ENCODE data around the gene INPP5D.

INPP5D gene

DNA sequence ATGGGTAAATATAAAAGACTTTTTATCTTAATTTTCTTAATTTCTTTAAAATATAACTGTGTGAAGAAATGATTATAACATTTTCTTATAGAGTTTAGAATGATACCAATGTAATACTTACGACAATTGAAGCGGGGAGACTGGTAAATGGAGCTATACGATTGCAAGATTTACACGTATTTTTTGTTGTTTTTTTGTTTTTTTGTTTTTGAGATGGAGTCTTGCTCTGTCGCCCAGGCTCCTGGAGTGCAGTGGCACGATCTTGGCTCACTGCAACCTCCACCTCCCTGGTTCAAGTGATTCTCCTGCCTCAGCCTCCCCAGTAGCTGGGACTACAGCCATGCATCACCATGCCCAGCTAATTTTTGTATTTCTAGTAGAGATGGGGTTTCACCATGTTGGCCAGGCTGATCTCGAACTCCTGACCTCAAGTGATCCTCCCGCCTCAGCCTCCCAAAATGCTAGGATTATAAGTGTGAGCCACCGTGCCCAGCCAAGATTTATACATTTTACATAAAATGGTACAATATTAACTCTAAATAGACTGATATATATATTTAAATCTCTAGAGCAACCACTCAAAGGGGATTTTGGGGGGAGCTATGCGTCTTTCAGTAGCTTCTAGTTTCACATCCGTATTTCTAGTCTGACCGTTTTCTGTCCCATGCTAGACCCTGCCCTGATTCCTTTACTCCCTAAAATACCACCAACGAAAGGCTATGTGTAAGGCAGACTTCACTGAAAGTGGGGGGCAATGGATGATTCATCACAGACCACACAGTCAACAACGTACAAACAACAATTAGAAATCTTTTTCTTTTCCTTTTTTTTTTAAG lies 163.1 kb downstream of the INPP5D start:
- TF ChIP-seq, protein P1, sequence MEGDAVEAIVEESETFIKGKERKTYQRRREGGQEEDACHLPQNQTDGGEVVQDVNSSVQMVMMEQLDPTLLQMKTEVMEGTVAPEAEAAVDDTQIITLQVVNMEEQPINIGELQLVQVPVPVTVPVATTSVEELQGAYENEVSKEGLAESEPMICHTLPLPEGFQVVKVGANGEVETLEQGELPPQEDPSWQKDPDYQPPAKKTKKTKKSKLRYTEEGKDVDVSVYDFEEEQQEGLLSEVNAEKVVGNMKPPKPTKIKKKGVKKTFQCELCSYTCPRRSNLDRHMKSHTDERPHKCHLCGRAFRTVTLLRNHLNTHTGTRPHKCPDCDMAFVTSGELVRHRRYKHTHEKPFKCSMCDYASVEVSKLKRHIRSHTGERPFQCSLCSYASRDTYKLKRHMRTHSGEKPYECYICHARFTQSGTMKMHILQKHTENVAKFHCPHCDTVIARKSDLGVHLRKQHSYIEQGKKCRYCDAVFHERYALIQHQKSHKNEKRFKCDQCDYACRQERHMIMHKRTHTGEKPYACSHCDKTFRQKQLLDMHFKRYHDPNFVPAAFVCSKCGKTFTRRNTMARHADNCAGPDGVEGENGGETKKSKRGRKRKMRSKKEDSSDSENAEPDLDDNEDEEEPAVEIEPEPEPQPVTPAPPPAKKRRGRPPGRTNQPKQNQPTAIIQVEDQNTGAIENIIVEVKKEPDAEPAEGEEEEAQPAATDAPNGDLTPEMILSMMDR (IDR thresholded peaks at IDR 0.05; ENCODE audit: low read depth, low read length, missing control alignments) = no peak
- DNase-seq (ENCODE audit: extremely low read depth, low read depth) = no peak
- no peak overlapping the region for H3K4me3 ChIP-seq (replicated peaks; ENCODE audit: low read depth, low read length)

DNA sequence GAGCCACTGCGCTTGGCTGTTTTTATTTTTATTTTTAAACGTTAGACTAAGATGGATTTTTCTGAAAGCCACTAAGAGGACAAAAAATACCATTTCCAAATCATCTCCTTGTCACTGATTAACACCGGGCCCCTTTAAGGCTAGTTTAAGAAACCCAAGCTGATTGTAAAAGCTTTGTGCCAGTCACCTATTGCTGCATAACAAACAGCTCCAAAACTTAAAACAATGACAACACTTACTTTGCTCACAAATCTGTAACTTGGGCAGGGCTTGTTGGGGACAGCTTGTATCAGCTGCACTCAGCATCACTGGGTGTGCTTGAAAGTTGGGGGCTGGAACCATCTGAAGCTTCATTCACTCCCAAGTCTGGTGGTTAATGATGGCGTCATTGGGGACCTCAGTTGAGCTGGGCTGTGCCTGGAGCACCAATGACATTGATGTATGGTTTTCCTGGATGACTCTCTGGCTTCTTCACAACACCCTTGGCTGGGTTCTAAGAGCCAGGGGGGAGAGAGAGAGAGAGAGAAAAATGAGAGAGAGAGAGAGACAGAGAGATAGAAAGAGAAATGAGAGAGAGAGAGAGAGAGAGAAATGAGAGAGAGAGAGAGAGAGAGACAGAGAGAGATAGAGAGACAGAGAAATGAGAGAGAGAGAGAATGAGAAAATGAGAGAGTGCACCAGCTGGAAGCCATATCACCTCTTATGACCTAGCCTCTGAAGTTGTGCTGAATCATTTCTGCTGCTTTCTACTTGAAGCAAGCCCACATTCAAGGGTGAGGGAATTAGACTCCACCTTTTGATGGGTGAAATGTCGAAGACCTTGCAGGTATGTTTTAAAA lies 165.3 kb downstream of the INPP5D start:
- H3K4me3 ChIP-seq (replicated peaks; ENCODE audit: low read depth, low read length) = no peak overlapping the region
- TF ChIP-seq, protein P1 (IDR thresholded peaks at IDR 0.05; ENCODE audit: low read depth, low read length, missing control alignments) = no peak
- no peak for DNase-seq (ENCODE audit: extremely low read depth, low read depth)

DNA sequence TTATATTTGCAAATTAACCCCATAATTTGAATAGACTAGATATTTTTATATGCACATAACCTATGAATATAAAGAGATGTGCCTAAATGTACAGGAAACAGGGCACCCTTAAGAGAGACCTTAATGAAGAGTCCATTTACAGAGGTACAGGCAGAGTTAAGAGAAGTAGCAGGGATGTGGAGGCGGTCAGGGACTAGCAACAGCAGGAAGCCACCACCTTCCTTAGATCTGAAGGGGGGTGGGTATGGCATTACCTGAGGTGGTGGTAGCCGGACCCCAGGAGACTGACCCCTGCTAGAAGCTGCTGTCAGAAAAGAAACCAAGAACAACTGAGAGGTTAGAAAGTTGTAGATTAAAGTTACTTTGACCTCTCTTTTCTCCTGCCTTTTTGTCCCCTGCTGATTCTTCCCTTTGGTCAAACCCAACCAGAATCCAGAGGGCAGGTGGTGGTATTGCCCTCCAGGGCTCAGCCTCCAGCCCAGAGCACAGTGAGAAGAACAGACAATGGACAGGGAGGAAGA lies 166.4 kb downstream of the INPP5D start:
- DNase-seq (ENCODE audit: extremely low read depth, low read depth) = no peak
- TF ChIP-seq, protein P1 (IDR thresholded peaks at IDR 0.05; ENCODE audit: low read depth, low read length, missing control alignments) = no peak
- no peak overlapping the region for H3K4me3 ChIP-seq (replicated peaks; ENCODE audit: low read depth, low read length)

DNA sequence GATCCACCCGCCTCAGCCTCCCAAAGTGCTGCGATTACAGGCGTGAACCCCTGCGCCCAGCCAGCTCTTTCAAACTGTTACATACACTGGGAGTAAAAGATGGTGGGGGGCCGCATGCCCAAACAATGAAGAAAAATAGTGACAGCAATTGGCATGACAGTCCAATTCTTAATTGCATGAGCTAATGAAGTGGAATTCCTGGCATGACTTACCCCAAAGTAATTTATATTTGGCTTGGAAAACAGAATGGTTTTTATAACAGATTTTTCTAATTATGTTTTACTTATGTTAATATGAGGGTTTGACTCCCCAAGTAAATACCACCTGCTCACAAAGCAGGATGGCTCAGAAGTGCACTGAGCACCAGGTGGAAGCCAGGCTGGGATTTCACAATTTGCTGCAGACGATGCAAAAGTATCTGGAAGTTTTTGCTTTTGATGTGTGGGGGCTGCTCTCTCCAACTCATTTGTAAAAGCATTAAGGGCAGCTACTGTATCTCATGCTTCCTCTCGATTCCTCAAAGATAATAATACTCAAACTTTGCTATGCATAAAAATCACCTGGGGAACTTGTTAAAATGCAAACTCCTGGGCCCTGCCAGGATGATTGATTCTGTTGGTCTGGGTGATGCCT lies 167.3 kb downstream of the INPP5D start:
- no peak for DNase-seq (ENCODE audit: extremely low read depth, low read depth)
- H3K4me3 ChIP-seq (replicated peaks; ENCODE audit: low read depth, low read length) = no peak overlapping the region
- TF ChIP-seq, protein P1 (IDR thresholded peaks at IDR 0.05; ENCODE audit: low read depth, low read length, missing control alignments) = no peak

DNA sequence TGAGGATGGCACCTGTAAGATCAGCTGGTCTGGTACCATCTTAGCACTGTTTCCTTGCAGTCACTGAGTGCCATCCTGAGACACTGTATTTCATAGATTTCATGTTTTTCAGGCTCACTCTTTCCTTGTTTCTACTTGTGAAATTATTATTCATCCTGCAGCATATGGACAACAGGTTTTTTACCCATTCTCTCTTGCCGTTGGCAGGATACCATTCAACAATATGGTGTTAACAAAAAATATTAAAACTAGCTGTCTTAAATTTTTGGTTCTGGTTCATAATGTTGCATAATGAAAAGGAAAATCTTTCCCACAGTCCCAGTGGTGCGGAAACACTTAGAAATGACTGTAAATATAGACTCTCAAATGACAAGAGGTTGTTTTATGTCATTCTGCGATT lies 168.2 kb downstream of the INPP5D start:
- H3K4me3 ChIP-seq (replicated peaks; ENCODE audit: low read depth, low read length) = no peak overlapping the region
- TF ChIP-seq, protein P1 (IDR thresholded peaks at IDR 0.05; ENCODE audit: low read depth, low read length, missing control alignments) = no peak
- no peak for DNase-seq (ENCODE audit: extremely low read depth, low read depth)

DNA sequence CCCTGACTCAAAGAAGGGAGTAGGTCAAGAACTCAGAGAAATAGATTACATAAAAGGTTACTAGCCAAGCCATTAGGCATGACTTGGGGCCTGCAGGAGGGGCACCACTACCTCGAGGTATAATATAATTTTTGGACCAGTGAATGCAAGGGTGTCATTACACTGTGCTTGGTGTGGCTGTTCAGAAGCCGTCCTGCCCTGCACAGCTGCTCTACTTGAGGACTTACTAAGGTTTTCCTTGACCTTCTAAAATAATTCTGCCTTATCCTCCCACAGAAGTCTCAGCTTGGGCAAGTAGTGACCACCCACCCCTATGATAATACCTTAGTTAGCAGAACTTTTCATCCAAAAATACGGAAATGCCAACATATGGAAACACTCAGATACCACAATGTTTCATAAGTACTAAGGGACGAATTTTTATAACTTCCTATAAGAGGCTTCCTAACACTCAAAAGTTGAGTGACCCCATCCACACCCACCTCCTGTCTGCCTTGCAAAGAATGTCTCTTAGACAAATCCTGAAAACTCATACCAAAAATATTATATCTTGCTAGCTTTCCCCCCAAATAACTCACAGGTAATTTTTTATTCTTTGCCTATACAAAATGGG lies 173.6 kb downstream of the INPP5D start:
- no peak for DNase-seq (ENCODE audit: extremely low read depth, low read depth)
- no peak overlapping the region for H3K4me3 ChIP-seq (replicated peaks; ENCODE audit: low read depth, low read length)
- TF ChIP-seq, protein P1 (IDR thresholded peaks at IDR 0.05; ENCODE audit: low read depth, low read length, missing control alignments) = no peak

Measured in HFF-Myc (cell line).